Measurements from ENCODE around the gene SPAG4. TPM values are rescaled to one million over a fixed set of nuclear protein-coding genes. Genes with fewer than 3 reads are reported as not detected.

SPAG4 gene
- polyA plus RNA-seq, 1 donor (not counting 4 experiments of a cell fraction or from before 2014, with no cell fraction given) = 0.93 TPM

- no peaks in the 10 kb centered on the region for H3K27me3 ChIP-seq (ENCODE audit: control insufficient read depth, extremely low read depth, insufficient read depth, low read length)
- no peaks in the 10 kb centered on the region for H3K9me1 ChIP-seq (ENCODE audit: control insufficient read depth, extremely low read depth, insufficient read depth, low read length)
- no peak for TF ChIP-seq EZH2 (IDR thresholded peaks at IDR 0.05; ENCODE audit: low read length)
- TF ChIP-seq CTCF (optimal IDR thresholded peaks at IDR 0.05 in 1 of 3, IDR thresholded peaks at IDR 0.05 in 1 of 3, conservative IDR thresholded peaks at IDR 0.05 in 1 of 3; ENCODE audit: extremely low read depth in 1 of 3, insufficient read depth in 2 of 3, low read length in 3 of 3) = no peak
- H3K4me2 ChIP-seq (ENCODE audit: control insufficient read depth, extremely low read depth, insufficient read depth, low read depth, low read length) = no peak overlapping the region
- H3K79me2 ChIP-seq (ENCODE audit: control insufficient read depth, insufficient read depth, low read length) = no peaks in the 10 kb centered on the region
- dilution Hi-C loops (cut with MboI; ENCODE audit: extremely low pct_ligation_motif_present, low sequenced_read_pairs) = no loop called here
- H2AFZ ChIP-seq (ENCODE audit: control insufficient read depth, low read length) = no peak overlapping the region
- no peaks in the 10 kb centered on the region for H3K36me3 ChIP-seq (ENCODE audit: control insufficient read depth in 2 of 2, extremely low read depth in 1 of 2, insufficient read depth in 2 of 2, low read length in 2 of 2)
- no peaks in the 10 kb centered on the region for H4K20me1 ChIP-seq (ENCODE audit: control insufficient read depth, extremely low read depth, insufficient read depth, low read length)
- H3K4me3 ChIP-seq (ENCODE audit: control insufficient read depth in 2 of 3, extremely low read depth in 1 of 3, insufficient read depth in 2 of 3, low read depth in 1 of 3, low read length in 3 of 3) = no peak overlapping the region
- no peaks in the 10 kb centered on the region for H3K9me3 ChIP-seq (ENCODE audit: control insufficient read depth, low read depth, low read length)
- no peak for DNase-seq (ENCODE audit: low read depth, low spot score)
- FAIRE-seq = no peak
- no peak overlapping the region for H3K27ac ChIP-seq (ENCODE audit: control insufficient read depth, insufficient read depth, low read length)
- no peak overlapping the region for H3K9ac ChIP-seq (ENCODE audit: control insufficient read depth, extremely low read depth, insufficient read depth, low read length)
- H3K4me1 ChIP-seq (ENCODE audit: control insufficient read depth, extremely low read depth, insufficient read depth, low read length) = peaks cover 2% of the 10 kb centered on the region
Measured at GRCh38 chr20:35582131-35582530, 33.5 kb upstream of the SPAG4 start.

GRCh38 chr20:35582741-35583404 is 32.8 kb upstream of the SPAG4 start:
- FAIRE-seq = no peak
- Histone ChIP-seq H4K20me1 (ENCODE audit: control insufficient read depth, extremely low read depth, insufficient read depth, low read length) (no peaks in the 10 kb centered on the region), H3K4me1 (ENCODE audit: control insufficient read depth, extremely low read depth, insufficient read depth, low read length) (peaks cover 2% of the 10 kb centered on the region), H3K27me3 (ENCODE audit: control insufficient read depth, extremely low read depth, insufficient read depth, low read length) (no peaks in the 10 kb centered on the region), H3K79me2 (ENCODE audit: control insufficient read depth, insufficient read depth, low read length) (no peaks in the 10 kb centered on the region), H3K9ac (ENCODE audit: control insufficient read depth, extremely low read depth, insufficient read depth, low read length) (no peak overlapping the region), H3K4me2 (ENCODE audit: control insufficient read depth, extremely low read depth, insufficient read depth, low read depth, low read length) (no peak overlapping the region), H3K9me3 (ENCODE audit: control insufficient read depth, low read depth, low read length) (no peaks in the 10 kb centered on the region), H2AFZ (ENCODE audit: control insufficient read depth, low read length) (no peak overlapping the region), H3K4me3 (ENCODE audit: control insufficient read depth in 2 of 3, extremely low read depth in 1 of 3, insufficient read depth in 2 of 3, low read depth in 1 of 3, low read length in 3 of 3) (no peak overlapping the region), H3K36me3 (ENCODE audit: control insufficient read depth in 2 of 2, extremely low read depth in 1 of 2, insufficient read depth in 2 of 2, low read length in 2 of 2) (no peaks in the 10 kb centered on the region), H3K9me1 (ENCODE audit: control insufficient read depth, extremely low read depth, insufficient read depth, low read length) (no peaks in the 10 kb centered on the region), H3K27ac (ENCODE audit: control insufficient read depth, insufficient read depth, low read length) (no peak overlapping the region)
- dilution Hi-C loops (cut with MboI; ENCODE audit: extremely low pct_ligation_motif_present, low sequenced_read_pairs) = no loop called here
- DNase-seq (ENCODE audit: low read depth, low spot score) = no peak
- TF ChIP-seq CTCF (optimal IDR thresholded peaks at IDR 0.05 in 1 of 3, IDR thresholded peaks at IDR 0.05 in 1 of 3, conservative IDR thresholded peaks at IDR 0.05 in 1 of 3; ENCODE audit: extremely low read depth in 1 of 3, insufficient read depth in 2 of 3, low read length in 3 of 3) (no peak), EZH2 (IDR thresholded peaks at IDR 0.05; ENCODE audit: low read length) (no peak)
